ENCODE data around the gene DCAF7. TPM values are rescaled to one million over a fixed set of nuclear protein-coding genes. Genes with fewer than 3 reads are reported as not detected.

DCAF7 gene
- polyA plus RNA-seq, 3 donors: 41.9 to 89.4 (median 58.1) TPM

GRCh38 chr17:63635290-63635689, 85.0 kb downstream of the DCAF7 start:
- Histone ChIP-seq H3K27me3 (ENCODE audit: control insufficient read depth in 2 of 2, insufficient read depth in 2 of 2, low read length in 2 of 2) (no peaks in the 10 kb centered on the region), H2AFZ (ENCODE audit: insufficient read depth, low read depth, low read length, poor library complexity, severe bottlenecking) (no peak overlapping the region), H3K36me3 (replicated peaks in 1 of 2; ENCODE audit: control insufficient read depth in 1 of 2, insufficient read depth in 2 of 2, low read length in 2 of 2) (peaks cover 61 to 85% of the 10 kb centered on the region in 2 donors), H3K79me2 (ENCODE audit: insufficient read depth, low read length) (peaks cover 76% of the 10 kb centered on the region), H3K4me3 (replicated peaks in 1 of 3; ENCODE audit: low read depth in 2 of 3, low read length in 3 of 3) (no peak overlapping the region), H3K27ac (ENCODE audit: low read depth in 1 of 2, low read length in 2 of 2) (peak overlapping the region in 1 of 2 donors; percentile 78), H3K4me2 (replicated peaks; ENCODE audit: extremely low read depth, low read length, poor library complexity, severe bottlenecking) (no peak overlapping the region), H3K9ac (ENCODE audit: insufficient read depth, low read length, poor library complexity, severe bottlenecking) (no peak overlapping the region), H3K9me3 (replicated peaks in 1 of 2; ENCODE audit: control insufficient read depth in 1 of 2, insufficient read depth in 1 of 2, low read length in 2 of 2) (no peaks in the 10 kb centered on the region), H4K20me1 (ENCODE audit: insufficient read depth, low read length) (peaks cover 72% of the 10 kb centered on the region), H3K4me1 (ENCODE audit: control insufficient read depth in 1 of 2, insufficient read depth in 2 of 2, low read length in 2 of 2) (peaks cover 42 to 50% of the 10 kb centered on the region in 2 donors)
- no CpG with 5 or more reads among the region's 2 CpGs for WGBS (ENCODE audit: insufficient coverage)
- DNase-seq: no peak
- Mint-ChIP-seq H3K27ac (peak overlapping the region in 6 of 7 donors; percentile 9 to 82 (median 70)), H3K9me3 (no peaks in the 10 kb centered on the region), H3K4me3 (peak overlapping the region in 1 of 2 donors; percentile 23), H3K4me1 (peaks cover 72% of the 10 kb centered on the region), H3K27me3 (ENCODE audit: low read depth in 3 of 3) (no peaks in the 10 kb centered on the region), H3K36me3 (peaks cover 75 to 85% of the 10 kb centered on the region in 2 donors)
- TF ChIP-seq, protein P1, sequence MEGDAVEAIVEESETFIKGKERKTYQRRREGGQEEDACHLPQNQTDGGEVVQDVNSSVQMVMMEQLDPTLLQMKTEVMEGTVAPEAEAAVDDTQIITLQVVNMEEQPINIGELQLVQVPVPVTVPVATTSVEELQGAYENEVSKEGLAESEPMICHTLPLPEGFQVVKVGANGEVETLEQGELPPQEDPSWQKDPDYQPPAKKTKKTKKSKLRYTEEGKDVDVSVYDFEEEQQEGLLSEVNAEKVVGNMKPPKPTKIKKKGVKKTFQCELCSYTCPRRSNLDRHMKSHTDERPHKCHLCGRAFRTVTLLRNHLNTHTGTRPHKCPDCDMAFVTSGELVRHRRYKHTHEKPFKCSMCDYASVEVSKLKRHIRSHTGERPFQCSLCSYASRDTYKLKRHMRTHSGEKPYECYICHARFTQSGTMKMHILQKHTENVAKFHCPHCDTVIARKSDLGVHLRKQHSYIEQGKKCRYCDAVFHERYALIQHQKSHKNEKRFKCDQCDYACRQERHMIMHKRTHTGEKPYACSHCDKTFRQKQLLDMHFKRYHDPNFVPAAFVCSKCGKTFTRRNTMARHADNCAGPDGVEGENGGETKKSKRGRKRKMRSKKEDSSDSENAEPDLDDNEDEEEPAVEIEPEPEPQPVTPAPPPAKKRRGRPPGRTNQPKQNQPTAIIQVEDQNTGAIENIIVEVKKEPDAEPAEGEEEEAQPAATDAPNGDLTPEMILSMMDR (IDR thresholded peaks at IDR 0.05): no peak
- intact Hi-C loops (cut with micrococcal nuclease): loop anchor here in 1 of 2 donors (2.0 kb wide), 1 partner anchor 14 kb away; no protein-coding TSS in a partner anchor

DNA sequence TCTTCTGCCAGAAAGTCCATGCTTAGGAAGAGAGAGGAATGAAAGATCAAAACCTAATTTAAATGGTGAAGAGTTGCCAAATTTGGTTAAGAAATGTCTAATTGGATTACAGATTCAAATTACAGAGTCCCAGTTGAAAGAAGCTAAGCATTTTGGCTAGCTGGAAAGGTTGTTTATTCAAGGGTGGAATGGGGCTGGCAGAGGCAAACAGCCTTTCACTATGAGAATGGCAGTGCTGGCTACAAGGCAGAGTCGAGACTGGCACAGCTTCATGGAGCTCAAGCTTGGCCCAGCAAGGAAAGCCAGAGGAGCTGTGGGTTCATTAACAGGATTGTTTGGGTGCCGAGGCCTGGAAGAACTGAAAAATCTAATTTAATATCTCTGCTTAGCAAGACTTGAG, 85.5 kb downstream of the DCAF7 start:
- peaks cover 75 to 84% of the 10 kb centered on the region in 2 donors for H3K36me3 Mint-ChIP-seq
- DNase-seq: no peak
- Histone ChIP-seq H3K4me3 (replicated peaks in 1 of 3; ENCODE audit: low read depth in 2 of 3, low read length in 3 of 3) (no peak overlapping the region), H2AFZ (ENCODE audit: insufficient read depth, low read depth, low read length, poor library complexity, severe bottlenecking) (no peak overlapping the region), H3K9me3 (replicated peaks in 1 of 2; ENCODE audit: control insufficient read depth in 1 of 2, insufficient read depth in 1 of 2, low read length in 2 of 2) (no peaks in the 10 kb centered on the region), H3K9ac (ENCODE audit: insufficient read depth, low read length, poor library complexity, severe bottlenecking) (no peak overlapping the region), H3K4me1 (ENCODE audit: control insufficient read depth in 1 of 2, insufficient read depth in 2 of 2, low read length in 2 of 2) (peaks cover 46 to 51% of the 10 kb centered on the region in 2 donors), H3K79me2 (ENCODE audit: insufficient read depth, low read length) (peaks cover 76% of the 10 kb centered on the region), H3K27me3 (ENCODE audit: control insufficient read depth in 2 of 2, insufficient read depth in 2 of 2, low read length in 2 of 2) (no peaks in the 10 kb centered on the region), H4K20me1 (ENCODE audit: insufficient read depth, low read length) (peaks cover 67% of the 10 kb centered on the region), H3K4me2 (replicated peaks; ENCODE audit: extremely low read depth, low read length, poor library complexity, severe bottlenecking) (no peak overlapping the region), H3K27ac (ENCODE audit: low read depth in 1 of 2, low read length in 2 of 2) (peak overlapping the region in 1 of 2 donors; percentile 14), H3K36me3 (replicated peaks in 1 of 2; ENCODE audit: control insufficient read depth in 1 of 2, insufficient read depth in 2 of 2, low read length in 2 of 2) (peaks cover 56 to 80% of the 10 kb centered on the region in 2 donors)
- 100% methylated on average over 1 of the region's 2 CpGs for WGBS (ENCODE audit: insufficient coverage)
- no peak overlapping the region for H3K4me3 Mint-ChIP-seq
- no peaks in the 10 kb centered on the region for H3K9me3 Mint-ChIP-seq
- TF ChIP-seq, protein P1 (IDR thresholded peaks at IDR 0.05): no peak
- peak overlapping the region in 3 of 7 donors; percentile 9 to 82 (median 57) for H3K27ac Mint-ChIP-seq
- no peaks in the 10 kb centered on the region for H3K27me3 Mint-ChIP-seq (ENCODE audit: low read depth in 3 of 3)
- intact Hi-C loops (cut with micrococcal nuclease): loop anchor here in 1 of 2 donors (2.0 kb wide), 1 partner anchor 15 kb away; no protein-coding TSS in a partner anchor
- H3K4me1 Mint-ChIP-seq: peaks cover 71% of the 10 kb centered on the region

Data from CD14-positive monocyte (primary cell).